HepG2 (cell line): Measurements from ENCODE around the gene XAB2. TPM values are rescaled to one million over a fixed set of nuclear protein-coding genes. Genes with fewer than 3 reads are reported as not detected.

Experiments used
- ATAC-seq: fragments of 200-7000 bp; cut with Tn5 transposase; 3 replicates; pipeline ENCODE4 v1.9.1; 2020; ENCODE audit warnings: mild to moderate bottlenecking, moderate library complexity
- BruUV-seq: library from RNA; stranded (reverse); fragments of 400-500 nt; replicated peaks from 2 replicates; lab custom pipeline; 2021; lab: Mats Ljungman, UMichigan
- CTCF ChIA-PET: fragments of 300-600 bp; formaldehyde crosslinking; extraction: SDS; loops from one replicate; lab custom pipeline; 2021; ENCODE audit warnings: low total read pairs, inconsistent platforms, low intra/inter-chr PET ratio; lab: Yijun Ruan, JAX
- POLR2A ChIA-PET: fragments of 350-600 bp; sonication (Branson Sonifier 250); formaldehyde crosslinking; loops from one replicate; lab custom pipeline; 2020; ENCODE audit warnings: antibody characterized with exemption, inconsistent platforms; lab: Yijun Ruan, JAX
- DNase-seq: peaks from one replicate; pipeline ENCODE4 v3.0.0-alpha.2; 2015; ENCODE audit warnings: low spot score
- FAIRE-seq: peaks from 3 replicates; lab custom pipeline; 2011; peaks lifted over from hg19 to GRCh38; lab: Jason Lieb, UNC
- H2AFZ ChIP-seq: one replicate; pipeline ENCODE4 v1.6.1; 2011; ENCODE audit warnings: low read length, inconsistent platforms
- H3K27ac ChIP-seq: fragments of 300-600 bp; 3 replicates; pipeline ENCODE4 v1.8.0; 2011; ENCODE audit warnings: mixed run types, mild to moderate bottlenecking, mixed read lengths, low read length, inconsistent platforms; ENCODE audit not compliant: insufficient read depth; ENCODE audit errors: extremely low read length
- H3K27me3 ChIP-seq, 2 experiments: fragments of 200-600 bp in 1 of 2; 2 replicates in 1 of 2; 3 replicates in 1 of 2; pipeline versions ENCODE4 v1.6.0 to v1.8.0; 2011; ENCODE audit warnings: low read length in 2 of 2, mild to moderate bottlenecking in 2 of 2, moderate library complexity in 2 of 2, inconsistent platforms in 1 of 2; ENCODE audit not compliant: insufficient read depth in 2 of 2, control insufficient read depth in 1 of 2
- H3K36me3 ChIP-seq, 2 experiments: fragments of 200-600 bp in 1 of 2; replicated peaks in 1 of 2; 2 replicates in 1 of 2; 3 replicates in 1 of 2; pipeline versions ENCODE4 v1.5.1 to v1.8.0; 2011; ENCODE audit warnings: low read length in 2 of 2, inconsistent platforms in 1 of 2; ENCODE audit not compliant: insufficient read depth in 2 of 2, control insufficient read depth in 1 of 2
- H3K4me1 ChIP-seq: 2 replicates; pipeline ENCODE4 v1.5.1; 2012; ENCODE audit warnings: low read length, inconsistent platforms; ENCODE audit not compliant: insufficient read depth
- H3K4me2 ChIP-seq: 2 replicates; pipeline ENCODE4 v1.6.0; 2011; ENCODE audit warnings: low read depth, low read length, inconsistent platforms
- H3K4me3 ChIP-seq, 3 experiments: fragments of 200-600 bp in 1 of 3; sonication (generic), shearing (Covaris generic) in 1 of 3; replicated peaks in 1 of 3; 2 replicates each; pipeline ENCODE4 v1.5.1; 2011 to 2016; ENCODE audit warnings: low read length in 3 of 3, inconsistent platforms in 2 of 3, low read depth in 2 of 3, mild to moderate bottlenecking in 2 of 3, control low read depth in 1 of 3, mixed read lengths in 1 of 3; ENCODE audit not compliant: insufficient read depth in 1 of 3
- H3K79me2 ChIP-seq: one replicate; pipeline ENCODE4 v1.6.1; 2011; ENCODE audit warnings: low read length, inconsistent platforms; ENCODE audit not compliant: insufficient read depth
- H3K9ac ChIP-seq: 2 replicates; pipeline ENCODE4 v1.6.0; 2011; ENCODE audit warnings: mild to moderate bottlenecking, low read depth, low read length, inconsistent platforms; ENCODE audit not compliant: insufficient read depth
- H3K9me3 ChIP-seq: 2 replicates; pipeline ENCODE4 v1.5.1; 2012; ENCODE audit warnings: mild to moderate bottlenecking, low read length
- H4K20me1 ChIP-seq: 2 replicates; pipeline ENCODE4 v1.6.0; 2011; ENCODE audit warnings: inconsistent platforms, mild to moderate bottlenecking, low read length, moderate library complexity; ENCODE audit not compliant: insufficient read depth
- AGO2 ChIP-seq: fragments of 200-400 bp; formaldehyde crosslinking; optimal IDR thresholded peaks from 2 replicates; pipeline ENCODE3; 2017; ENCODE audit warnings: mild to moderate bottlenecking, low read depth, low read length, moderate library complexity
- BHLHE40 ChIP-seq: IDR thresholded peaks from 2 replicates; pipeline ENCODE4 v1.6.1; 2011; ENCODE audit warnings: low read length, improper control_type of control experiment
- FLYWCH1 ChIP-seq: sonication (generic); formaldehyde crosslinking; IDR thresholded peaks from 2 replicates; pipeline ENCODE4 v1.8.1; 2023; ENCODE audit warnings: mild to moderate bottlenecking, missing genetic modification reagents
- KLF9 ChIP-seq: IDR thresholded peaks from 2 replicates; pipeline ENCODE4 v1.6.1; 2016; ENCODE audit warnings: low read depth
- SKI ChIP-seq: fragments of 450-650 bp; IDR thresholded peaks from one replicate; pipeline ENCODE4 v1.6.1; 2018; ENCODE audit warnings: mild to moderate bottlenecking; ENCODE audit not compliant: partially characterized antibody
- STAG1 ChIP-seq: sonication (generic); formaldehyde crosslinking; IDR thresholded peaks from 2 replicates; pipeline ENCODE4 v1.4.0; 2020; ENCODE audit warnings: missing genetic modification reagents
- TGIF2 ChIP-seq: IDR thresholded peaks from 2 replicates; pipeline ENCODE4 v1.6.1; 2016; ENCODE audit warnings: control low read depth, missing compliant biosample characterization
- ZNF713 ChIP-seq: sonication (generic); formaldehyde crosslinking; IDR thresholded peaks from 2 replicates; pipeline ENCODE4 v1.4.0; 2020; ENCODE audit warnings: mild to moderate bottlenecking, missing genetic modification reagents
- WGBS: methylation state at CpG from one replicate; pipeline ENCODE4 v1.1.6; 2017; ENCODE audit warnings: low lambda C conversion rate; 5-methylcytosine and 5-hydroxymethylcytosine counted together
- in situ Hi-C: cut with HindIII; loops from 2 replicates; pipeline ENCODE4 v1.10.0; 2017; ENCODE audit warnings: low pct_unique_long_range_greater_than_20kb; ENCODE audit not compliant: extremely low pct_ligation_motif_present
- intact Hi-C: fragments of 100-400 bp; cut with micrococcal nuclease; formaldehyde crosslinking; loops from one replicate; pipeline ENCODE4 v1.10.0; 2022; ENCODE audit not compliant: unreplicated experiment
- polyA plus RNA-seq, 8 experiments: library from polyadenylated mRNA; depleted of rRNA in 3 of 8; stranded (reverse) in 7 of 8; unstranded in 1 of 8; fragments of >200 nt; fragmentation: Illumina TruSeq in 4 of 8; extraction: Trizol in 4 of 8; gene quantifications; 2 replicates each; pipeline versions ENCODE4 v1.2.1 to v1.2.3, GENCODE V29; 2011 to 2016; ENCODE audit warnings: low read depth in 4 of 8, missing spikeins in 1 of 8, mixed read lengths in 1 of 8; ENCODE audit not compliant: insufficient read depth in 1 of 8
- total RNA-seq, 5 experiments: library from RNA; depleted of rRNA; stranded (reverse); fragments of >200 nt; fragmentation: Illumina TruSeq; extraction: Trizol; gene quantifications; 2 replicates each; pipeline ENCODE4 v1.2.3, GENCODE V29; 2016; ENCODE audit warnings: low read depth in 1 of 5

Gene XAB2
- total and polyA plus RNA-seq, 2 of the 13 experiments (the other 11 are each of a cell fraction or from before 2014, with no cell fraction given) = 6.2 to 23.9 TPM

DNA sequence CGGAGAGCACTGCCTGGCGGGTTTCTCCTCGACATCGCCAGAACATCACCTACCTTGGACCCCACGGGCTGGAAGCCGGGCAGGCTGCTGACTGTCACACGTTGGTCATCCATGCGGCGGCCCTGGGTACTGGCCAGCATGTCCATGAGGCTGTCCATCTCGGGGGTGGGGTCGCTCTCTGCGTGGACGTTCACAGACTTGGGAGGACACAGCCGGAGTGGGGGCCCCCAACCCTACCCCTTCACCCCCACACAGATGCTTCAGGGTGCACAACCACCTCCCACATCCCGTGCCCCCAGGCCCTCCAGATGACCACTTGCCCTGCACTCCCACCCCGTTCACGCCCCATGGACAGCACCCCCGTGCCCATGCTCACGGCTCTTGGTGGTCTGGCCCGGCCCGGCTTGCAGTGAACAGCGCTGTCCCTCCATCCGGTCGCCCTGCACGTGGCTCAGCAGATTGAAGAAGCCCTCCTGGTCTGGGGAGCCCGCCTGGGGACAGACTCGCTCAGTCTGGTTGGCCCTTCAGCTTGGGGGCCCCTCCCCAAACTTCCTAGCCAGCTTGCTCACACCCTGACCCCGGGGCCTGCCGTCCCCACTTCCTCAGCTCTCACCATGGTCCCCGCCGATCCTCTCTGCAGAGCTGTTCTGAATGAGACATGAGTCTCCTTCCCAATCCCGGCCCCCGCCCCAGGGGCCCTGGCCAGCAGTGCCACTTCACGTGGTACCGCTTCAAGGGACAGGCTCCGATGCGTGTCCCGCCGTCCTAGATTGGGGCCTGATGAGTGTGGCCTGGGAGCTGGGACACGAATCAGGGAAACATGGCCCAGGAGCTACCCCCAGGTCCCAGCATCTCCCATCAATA is 3.2 kb upstream of the XAB2 start:
- ChIA-PET CTCF (no interaction called here), POLR2A (interaction anchor here (1.2 to 1.5 kb wide), 2 partner anchors 9 to 14 kb away, joined by 3 to 4 read pairs; no protein-coding TSS in a partner anchor)
- Histone ChIP-seq H4K20me1 (no peaks in the 10 kb centered on the region), H3K79me2 (peaks cover 33% of the 10 kb centered on the region), H3K4me2 (no peak overlapping the region), H3K27ac (no peak overlapping the region), H3K9ac (no peak overlapping the region), H2AFZ (no peak overlapping the region), H3K4me3 (no peak overlapping the region), H3K36me3 (peaks cover 0 to 1% of the 10 kb centered on the region in 2 experiments; a peak in 1 of 5 replicates), H3K4me1 (peaks cover 36% of the 10 kb centered on the region), H3K27me3 (no peaks in the 10 kb centered on the region; a peak in 1 of 5 replicates), H3K9me3 (no peaks in the 10 kb centered on the region)
- DNase-seq = no peak
- no peak for FAIRE-seq
- ATAC-seq = no peak
- intact Hi-C loops = no loop called here
- TF ChIP-seq ZNF713 (CRISPR knock-in tag) (no peak), FLYWCH1 (CRISPR knock-in tag) (no peak), TGIF2 (CRISPR knock-in tag) (no peak), AGO2 (peak; percentile 23), KLF9 (CRISPR knock-in tag) (no peak)
- BruUV-seq = no TSS peak
- 94% methylated on average over 12 of the region's 40 CpGs for WGBS
- in situ Hi-C loops = no loop called here

DNA sequence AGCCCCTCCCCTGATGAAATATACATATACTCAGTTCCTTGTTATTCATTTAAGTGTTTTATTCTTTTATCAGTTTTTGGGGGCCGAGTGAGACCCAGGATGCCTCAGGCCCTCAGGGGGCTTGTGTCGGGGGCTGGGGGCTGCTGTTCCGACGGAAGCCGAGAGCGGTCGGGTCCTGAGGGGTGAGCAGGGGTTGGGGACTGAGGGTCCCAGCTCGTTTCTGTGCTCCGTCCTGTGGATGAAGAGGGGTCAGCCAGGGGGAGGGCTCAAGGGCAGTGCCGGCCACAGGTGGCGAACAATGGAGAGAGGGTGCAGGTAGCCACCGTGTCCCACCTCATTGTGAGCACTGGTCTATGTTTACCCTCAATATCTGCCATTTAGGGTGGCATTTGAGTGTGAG is 2.2 kb upstream of the XAB2 start:
- no TSS peak for BruUV-seq

More for the DNA sequence above, 2.2 kb upstream of the XAB2 start:
- no peak for TF ChIP-seq BHLHE40
- no peak for TF ChIP-seq SKI
- no peak for TF ChIP-seq STAG1 (CRISPR knock-in tag)
- no peak for FAIRE-seq
- Histone ChIP-seq H3K79me2 (peaks cover 38% of the 10 kb centered on the region), H3K27me3 (no peaks in the 10 kb centered on the region; a peak in 1 of 5 replicates), H3K9ac (no peak overlapping the region), H3K4me1 (peaks cover 35% of the 10 kb centered on the region), H2AFZ (no peak overlapping the region), H3K36me3 (peaks cover 4 to 7% of the 10 kb centered on the region in 2 experiments; a peak in 4 of 5 replicates), H3K4me3 (no peak overlapping the region), H4K20me1 (no peaks in the 10 kb centered on the region), H3K9me3 (no peaks in the 10 kb centered on the region), H3K27ac (no peak overlapping the region), H3K4me2 (no peak overlapping the region)
- no peak for ATAC-seq
- CTCF ChIA-PET = no interaction called here
- POLR2A ChIA-PET = no interaction called here
- DNase-seq = no peak
- WGBS = 95% methylated on average over 12 of the region's 12 CpGs
- intact Hi-C loops = no loop called here
- in situ Hi-C loops = no loop called here
